NB4 (cell line): ENCODE results near the gene GAN.

Source experiments
- DNase-seq: peaks from one replicate; pipeline ENCODE4 v3.0.0; 2010; ENCODE audit warnings: low read depth
- H3K4me3 ChIP-seq: one replicate; pipeline ENCODE4 v1.5.1; 2011; ENCODE audit warnings: mild to moderate bottlenecking, low read depth, low read length, moderate library complexity
- CTCF ChIP-seq: IDR thresholded peaks from one replicate; pipeline ENCODE4 v1.5.1; 2012; ENCODE audit warnings: low read depth, low read length
- MAX ChIP-seq: IDR thresholded peaks from 2 replicates; pipeline ENCODE4 v1.6.1; 2011; ENCODE audit warnings: low read depth, low read length
- MYC ChIP-seq: IDR thresholded peaks from 2 replicates; pipeline ENCODE4 v1.6.1; 2011; ENCODE audit warnings: low read depth, low read length
- POLR2A ChIP-seq: IDR thresholded peaks from 2 replicates; pipeline ENCODE4 v1.6.1; 2011; ENCODE audit warnings: mild to moderate bottlenecking; ENCODE audit not compliant: insufficient read length; ENCODE audit errors: extremely low read depth

The GAN gene

GRCh38 chr16:81366316-81366932 is 51.7 kb downstream of the GAN start:
- TF ChIP-seq MAX (no peak), CTCF (peak; percentile 30)
- peak; percentile 72 for DNase-seq

GRCh38 chr16:81367821-81368220 is 53.1 kb downstream of the GAN start:
- no peak for DNase-seq
- no peak overlapping the region for H3K4me3 ChIP-seq
- no peak for TF ChIP-seq POLR2A
- TF ChIP-seq MAX, result no peak
- no peak for TF ChIP-seq CTCF
- TF ChIP-seq MYC, result no peak

More at GRCh38 chr16:81366316-81366932, 51.7 kb downstream of the GAN start:
- H3K4me3 ChIP-seq, result no peak overlapping the region

GRCh38 chr16:81369888-81370504 is 55.2 kb downstream of the GAN start:
- H3K4me3 ChIP-seq, result no peak overlapping the region
- no peak for DNase-seq
- TF ChIP-seq POLR2A (no peak), CTCF (no peak), MYC (no peak), MAX (no peak)

- no peak for DNase-seq
- TF ChIP-seq POLR2A (no peak), CTCF (no peak), MAX (no peak), MYC (no peak)
- no peak overlapping the region for H3K4me3 ChIP-seq
These were observed 56.3 kb downstream of the GAN start for GRCh38 chr16:81371106-81371505.

- TF ChIP-seq MAX, result no peak
- TF ChIP-seq POLR2A, result no peak
- no peak for TF ChIP-seq CTCF
- no peak for TF ChIP-seq MYC
- no peak for DNase-seq
These were observed 59.8 kb downstream of the GAN start for GRCh38 chr16:81374550-81374949.

More at GRCh38 chr16:81374550-81374949, 59.8 kb downstream of the GAN start:
- no peak overlapping the region for H3K4me3 ChIP-seq
